ENCODE results near the gene ADCK1.
"Not testable (repeated sequence)": the region's sequence is repeated elsewhere in the genome, so short reads cannot be mapped to it uniquely, and the experiment has no call there.

DNA sequence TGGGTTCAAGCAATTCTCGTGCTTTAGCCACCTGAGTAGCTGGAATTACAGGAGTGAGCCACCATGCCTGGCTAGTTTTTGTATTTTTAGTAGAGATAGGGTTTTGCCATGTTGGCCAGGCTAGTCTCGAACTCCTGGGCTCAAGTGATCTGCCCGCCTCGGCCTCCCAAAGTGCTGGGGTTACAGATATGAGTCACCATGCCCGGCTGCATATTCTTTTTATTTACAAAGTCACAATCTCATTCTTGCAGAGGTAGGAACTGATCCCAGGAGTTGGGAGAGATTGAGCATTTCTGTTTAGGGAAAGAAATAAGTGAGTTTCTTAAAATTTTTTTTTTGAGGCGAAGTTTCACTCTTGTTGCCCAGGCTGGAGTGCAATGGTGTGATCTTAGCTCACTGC, 12.8 kb downstream of the ADCK1 start:
- not testable (repeated sequence) for TF ChIP-seq EZH2 (IDR thresholded peaks at IDR 0.05; ENCODE audit: insufficient read depth, poor library complexity, severe bottlenecking); EZH2phosphoT487 (IDR thresholded peaks at IDR 0.05; ENCODE audit: insufficient read depth, low read depth)

Measured in GM23248 (cell line).